GM13976 (cell line): Measurements from ENCODE around the gene MINDY1.
A peak's percentile ranks its signal among the peaks of the same experiment; 100 is the strongest.

Source experiments
- DNase-seq: peaks from one replicate; pipeline ENCODE4 v3.0.0; 2012; ENCODE audit warnings: low spot score
- in situ Hi-C: fragments of 300-500 bp; cut with MboI; formaldehyde crosslinking; loops from one replicate; pipeline ENCODE4 v1.12.0; 2022; ENCODE audit warnings: low sequenced_read_pairs, mixed read lengths, inconsistent platforms; ENCODE audit not compliant: unreplicated experiment
- TF ChIP-seq, protein P1 (sequence below): IDR thresholded peaks from 2 replicates; pipeline ENCODE4 v1.5.1; 2012; ENCODE audit warnings: borderline replicate concordance, mild to moderate bottlenecking; ENCODE audit not compliant: insufficient read depth; ENCODE audit errors: extremely low read depth, missing control alignments, control extremely low read depth

MINDY1 gene, protein sequence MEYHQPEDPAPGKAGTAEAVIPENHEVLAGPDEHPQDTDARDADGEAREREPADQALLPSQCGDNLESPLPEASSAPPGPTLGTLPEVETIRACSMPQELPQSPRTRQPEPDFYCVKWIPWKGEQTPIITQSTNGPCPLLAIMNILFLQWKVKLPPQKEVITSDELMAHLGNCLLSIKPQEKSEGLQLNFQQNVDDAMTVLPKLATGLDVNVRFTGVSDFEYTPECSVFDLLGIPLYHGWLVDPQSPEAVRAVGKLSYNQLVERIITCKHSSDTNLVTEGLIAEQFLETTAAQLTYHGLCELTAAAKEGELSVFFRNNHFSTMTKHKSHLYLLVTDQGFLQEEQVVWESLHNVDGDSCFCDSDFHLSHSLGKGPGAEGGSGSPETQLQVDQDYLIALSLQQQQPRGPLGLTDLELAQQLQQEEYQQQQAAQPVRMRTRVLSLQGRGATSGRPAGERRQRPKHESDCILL

DNA sequence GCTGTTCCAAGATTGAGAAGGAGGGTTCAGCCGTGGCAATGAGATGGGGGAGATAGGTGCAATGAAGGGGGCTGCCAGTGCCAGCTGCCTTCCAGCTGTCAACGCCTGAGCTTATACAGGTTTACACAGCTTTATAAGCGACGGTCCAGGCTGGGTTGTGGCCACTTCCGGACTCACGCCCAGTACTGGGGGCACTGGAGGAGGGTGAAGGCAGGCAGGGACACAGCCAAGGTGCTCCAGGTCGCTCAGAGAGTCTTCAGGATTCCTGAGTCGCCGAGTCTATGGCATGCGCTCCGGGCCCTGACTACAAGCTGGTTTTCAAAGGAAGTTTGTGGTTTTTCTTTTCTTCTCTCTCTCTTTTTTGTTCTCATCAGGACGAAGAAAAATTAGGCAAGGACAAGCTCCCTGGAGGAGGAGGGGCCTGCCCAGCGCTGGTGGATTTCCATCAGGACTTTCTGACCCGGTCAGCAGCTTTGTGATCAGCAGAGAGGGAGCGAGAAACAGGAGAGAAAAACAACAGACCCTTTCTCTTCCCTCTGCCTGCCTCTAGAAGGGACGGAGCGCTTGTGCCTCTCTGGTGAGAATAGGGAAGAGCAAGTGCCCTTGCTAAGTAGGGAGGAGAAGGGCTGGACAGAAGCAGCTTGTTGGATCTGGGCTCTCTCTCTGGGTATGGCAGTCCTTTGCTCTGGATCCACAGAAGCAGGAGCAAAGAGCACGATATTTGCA is at the start of gene MINDY1:
MINDY1 (minus strand) TSS at position 576 of the 726 bp plus-strand sequence. CDS start 4,285 bp downstream, outside the sequence.
- DNase-seq: peak; percentile 66
- in situ Hi-C loops: no loop called here
- TF ChIP-seq, protein P1, sequence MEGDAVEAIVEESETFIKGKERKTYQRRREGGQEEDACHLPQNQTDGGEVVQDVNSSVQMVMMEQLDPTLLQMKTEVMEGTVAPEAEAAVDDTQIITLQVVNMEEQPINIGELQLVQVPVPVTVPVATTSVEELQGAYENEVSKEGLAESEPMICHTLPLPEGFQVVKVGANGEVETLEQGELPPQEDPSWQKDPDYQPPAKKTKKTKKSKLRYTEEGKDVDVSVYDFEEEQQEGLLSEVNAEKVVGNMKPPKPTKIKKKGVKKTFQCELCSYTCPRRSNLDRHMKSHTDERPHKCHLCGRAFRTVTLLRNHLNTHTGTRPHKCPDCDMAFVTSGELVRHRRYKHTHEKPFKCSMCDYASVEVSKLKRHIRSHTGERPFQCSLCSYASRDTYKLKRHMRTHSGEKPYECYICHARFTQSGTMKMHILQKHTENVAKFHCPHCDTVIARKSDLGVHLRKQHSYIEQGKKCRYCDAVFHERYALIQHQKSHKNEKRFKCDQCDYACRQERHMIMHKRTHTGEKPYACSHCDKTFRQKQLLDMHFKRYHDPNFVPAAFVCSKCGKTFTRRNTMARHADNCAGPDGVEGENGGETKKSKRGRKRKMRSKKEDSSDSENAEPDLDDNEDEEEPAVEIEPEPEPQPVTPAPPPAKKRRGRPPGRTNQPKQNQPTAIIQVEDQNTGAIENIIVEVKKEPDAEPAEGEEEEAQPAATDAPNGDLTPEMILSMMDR: peak; percentile 35

DNA sequence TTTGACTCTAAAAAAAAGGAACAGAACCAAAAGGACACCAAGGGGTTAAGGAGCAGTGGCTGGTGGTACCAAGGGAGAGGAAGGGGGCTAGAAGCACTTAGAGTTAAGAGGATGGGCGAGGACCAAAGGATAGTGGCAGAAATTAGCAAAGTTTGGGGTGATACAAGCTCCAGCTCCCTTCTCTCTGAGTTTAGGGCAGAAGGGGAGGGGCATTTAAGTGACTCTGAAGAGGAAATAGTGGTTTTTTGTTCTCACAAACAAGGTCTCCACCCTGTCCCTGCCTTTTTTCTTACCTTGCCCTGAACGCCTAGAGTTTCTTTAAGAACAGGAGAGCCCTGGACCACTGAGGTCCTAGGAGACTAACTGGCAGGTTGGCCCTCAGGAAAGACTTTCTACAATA is 49.4 kb upstream of the MINDY1 start:
- in situ Hi-C loops: no loop called here
- DNase-seq: no peak
- TF ChIP-seq, protein P1: no peak

DNA sequence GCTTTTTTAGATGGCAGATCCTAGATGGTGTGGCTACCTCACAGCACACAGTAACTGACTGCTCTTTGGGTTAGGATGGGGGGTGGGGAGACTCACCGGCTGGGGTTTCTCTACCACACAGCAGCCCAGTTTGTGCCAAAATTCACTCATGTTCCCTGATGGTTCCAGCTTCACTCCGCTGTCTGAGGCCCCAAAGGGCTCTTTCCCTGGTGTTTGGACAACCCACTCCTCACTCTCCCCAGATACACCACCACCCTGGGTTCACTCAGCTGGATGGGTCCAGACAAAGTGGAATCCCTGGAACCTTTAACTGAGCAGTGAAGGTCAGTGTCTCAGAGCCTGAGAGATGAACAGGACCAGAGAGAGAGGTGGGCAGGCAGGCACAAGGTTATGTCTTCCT is 48.9 kb upstream of the MINDY1 start:
- in situ Hi-C loops: no loop called here
- no peak for DNase-seq
- TF ChIP-seq, protein P1: no peak

DNA sequence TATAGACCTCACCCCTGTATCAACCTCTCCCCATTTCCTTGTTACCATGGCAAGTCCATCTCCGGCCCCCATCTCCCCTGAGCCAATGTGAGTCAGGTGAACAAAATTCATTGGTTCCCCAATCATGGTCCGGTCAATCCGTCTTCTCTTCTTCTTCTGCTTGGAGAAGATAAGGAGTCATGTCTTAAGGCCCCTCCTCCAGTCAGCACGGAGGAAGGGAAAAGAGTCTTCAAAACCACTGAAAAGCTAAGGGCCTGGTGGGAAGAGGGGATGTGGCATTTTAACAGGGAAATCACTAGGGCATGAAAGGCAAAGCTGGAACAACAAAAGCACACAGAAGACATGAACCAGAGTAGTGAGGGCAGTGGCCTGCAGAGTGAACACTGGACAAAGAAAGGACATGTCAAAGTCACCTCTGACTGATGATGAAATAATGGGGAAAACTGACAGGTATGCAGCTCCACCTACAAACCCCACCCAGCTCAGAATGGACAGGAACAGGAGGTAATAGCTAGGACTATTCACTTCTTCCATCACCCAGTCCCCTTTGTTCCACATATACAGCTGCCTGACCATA is 48.4 kb upstream of the MINDY1 start:
- in situ Hi-C loops: no loop called here
- no peak for DNase-seq
- TF ChIP-seq, protein P1: no peak

DNA sequence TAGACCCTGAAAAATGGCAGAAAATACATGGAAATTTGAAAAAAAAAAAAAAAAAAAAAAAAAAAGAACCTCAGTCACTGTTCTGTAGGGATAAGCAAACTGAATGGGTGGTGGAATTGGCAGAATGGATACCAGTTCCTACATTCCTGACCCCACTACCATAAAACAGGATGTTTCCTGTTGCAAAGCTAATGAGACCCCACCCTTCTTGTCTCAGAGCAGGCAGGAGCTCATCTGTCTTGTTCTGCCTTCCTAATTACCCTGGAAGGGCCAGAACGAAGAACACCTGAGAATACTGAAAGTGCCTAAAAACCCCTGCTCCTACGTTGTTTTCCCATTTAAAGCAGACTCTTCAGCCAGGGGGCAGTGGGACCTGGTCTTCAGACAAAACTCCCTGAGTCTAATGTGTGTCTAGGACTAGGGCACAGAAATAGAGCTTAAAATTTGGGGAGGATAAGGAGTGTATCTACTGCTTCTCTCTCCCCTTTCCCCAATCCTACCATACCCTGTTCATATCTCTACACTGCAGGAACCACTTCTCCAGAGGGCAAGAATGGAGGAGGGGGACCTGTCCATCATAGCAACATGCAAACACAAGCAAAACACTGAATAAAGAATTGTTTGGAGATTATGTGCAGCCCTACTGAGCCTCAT is 44.8 kb upstream of the MINDY1 start:
- in situ Hi-C loops: no loop called here
- DNase-seq: no peak
- TF ChIP-seq, protein P1: no peak

DNA sequence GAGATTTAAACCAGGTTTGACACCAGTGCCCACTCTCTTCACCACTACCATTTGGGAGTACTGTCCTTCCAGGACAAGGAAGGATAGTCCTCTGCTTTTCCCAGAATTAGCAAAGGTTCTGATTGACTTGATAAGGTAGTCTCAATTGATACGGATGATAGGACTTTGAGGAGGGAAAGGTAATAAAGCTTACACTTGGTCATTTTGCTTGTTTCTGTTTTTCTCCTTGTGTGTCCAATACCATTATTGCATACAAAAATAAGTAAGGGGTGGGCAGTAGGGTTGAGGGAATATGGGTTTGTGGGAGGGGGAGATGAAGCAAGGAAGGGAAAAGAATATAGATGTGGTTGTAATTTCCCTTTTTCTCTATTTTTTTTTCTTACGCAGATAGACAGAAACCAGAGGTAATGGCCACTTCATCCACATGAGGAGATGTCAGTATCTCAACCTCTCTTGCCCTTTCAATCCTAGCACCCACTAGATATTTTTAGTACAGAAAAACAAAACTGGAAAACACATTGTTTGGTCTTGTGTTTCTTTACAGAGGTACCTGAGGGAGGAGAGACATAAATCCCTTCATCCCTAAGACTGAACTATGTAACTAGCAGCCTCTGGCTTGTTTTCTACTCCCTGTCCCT is 43.5 kb upstream of the MINDY1 start:
- TF ChIP-seq, protein P1: no peak
- DNase-seq: no peak
- in situ Hi-C loops: no loop called here
